Measurements from ENCODE around the gene RSRC1.

The RSRC1 gene

DNA sequence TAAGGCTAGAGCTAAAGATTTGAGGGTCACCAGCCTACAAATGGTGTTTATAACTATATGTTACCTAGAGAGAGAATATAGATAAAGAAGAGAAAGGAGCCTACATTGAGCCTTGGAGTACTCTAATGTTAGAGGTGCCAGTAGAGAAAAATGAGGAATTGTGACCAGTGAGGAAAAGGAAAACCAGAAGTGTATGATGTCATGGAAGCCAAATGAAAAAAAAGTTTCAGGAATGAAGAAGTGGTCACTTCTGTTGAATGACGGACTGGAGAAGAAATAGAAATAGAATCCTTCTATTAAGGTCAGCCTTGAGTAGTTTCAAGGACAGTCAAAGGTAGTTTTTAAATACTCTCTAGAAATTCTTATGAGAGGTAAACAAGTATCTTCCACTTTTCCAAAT lies 409.9 kb downstream of the RSRC1 start:
- H3K36me3 ChIP-seq (ENCODE audit: control insufficient read depth, insufficient read depth, low read length) = no peaks in the 10 kb centered on the region
- H3K9me3 ChIP-seq (ENCODE audit: control insufficient read depth, low read length) = no peaks in the 10 kb centered on the region
- no peak overlapping the region for H3K9ac ChIP-seq
- no peak overlapping the region for H3K4me2 ChIP-seq (ENCODE audit: low read length)
- H3K27ac ChIP-seq = no peak overlapping the region
- no peaks in the 10 kb centered on the region for H3K79me2 ChIP-seq
- no peak overlapping the region for H2AFZ ChIP-seq
- no peaks in the 10 kb centered on the region for H3K4me1 ChIP-seq
- H3K4me3 ChIP-seq (ENCODE audit: low read depth, low read length) = no peak overlapping the region
- TF ChIP-seq, protein P1, sequence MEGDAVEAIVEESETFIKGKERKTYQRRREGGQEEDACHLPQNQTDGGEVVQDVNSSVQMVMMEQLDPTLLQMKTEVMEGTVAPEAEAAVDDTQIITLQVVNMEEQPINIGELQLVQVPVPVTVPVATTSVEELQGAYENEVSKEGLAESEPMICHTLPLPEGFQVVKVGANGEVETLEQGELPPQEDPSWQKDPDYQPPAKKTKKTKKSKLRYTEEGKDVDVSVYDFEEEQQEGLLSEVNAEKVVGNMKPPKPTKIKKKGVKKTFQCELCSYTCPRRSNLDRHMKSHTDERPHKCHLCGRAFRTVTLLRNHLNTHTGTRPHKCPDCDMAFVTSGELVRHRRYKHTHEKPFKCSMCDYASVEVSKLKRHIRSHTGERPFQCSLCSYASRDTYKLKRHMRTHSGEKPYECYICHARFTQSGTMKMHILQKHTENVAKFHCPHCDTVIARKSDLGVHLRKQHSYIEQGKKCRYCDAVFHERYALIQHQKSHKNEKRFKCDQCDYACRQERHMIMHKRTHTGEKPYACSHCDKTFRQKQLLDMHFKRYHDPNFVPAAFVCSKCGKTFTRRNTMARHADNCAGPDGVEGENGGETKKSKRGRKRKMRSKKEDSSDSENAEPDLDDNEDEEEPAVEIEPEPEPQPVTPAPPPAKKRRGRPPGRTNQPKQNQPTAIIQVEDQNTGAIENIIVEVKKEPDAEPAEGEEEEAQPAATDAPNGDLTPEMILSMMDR (IDR thresholded peaks at IDR 0.05) = no peak
- H3K27me3 ChIP-seq (ENCODE audit: control insufficient read depth, insufficient read depth, low read length) = no peaks in the 10 kb centered on the region

DNA sequence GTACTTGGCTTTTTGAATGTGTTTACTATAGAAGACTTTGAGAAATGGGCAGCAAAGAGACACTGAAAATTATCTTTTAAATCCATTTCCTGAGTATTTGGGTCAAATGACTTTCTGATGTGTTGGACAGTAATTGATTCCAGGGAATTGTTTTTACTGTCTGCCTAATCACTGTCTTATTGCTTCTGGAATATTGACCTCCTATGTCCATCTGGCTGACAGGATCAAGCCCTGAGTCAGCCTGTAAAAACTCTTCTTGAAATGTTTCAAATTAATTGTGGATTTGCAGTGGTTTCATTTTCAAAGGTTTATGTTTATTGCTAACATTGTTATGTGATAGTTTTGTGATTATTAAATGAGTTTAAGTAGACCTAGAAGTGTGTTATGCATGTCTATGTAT lies 410.5 kb downstream of the RSRC1 start:
- H3K9me3 ChIP-seq (ENCODE audit: control insufficient read depth, low read length) = no peaks in the 10 kb centered on the region
- no peaks in the 10 kb centered on the region for H3K27me3 ChIP-seq (ENCODE audit: control insufficient read depth, insufficient read depth, low read length)
- H3K9ac ChIP-seq = no peak overlapping the region
- no peak overlapping the region for H3K4me2 ChIP-seq (ENCODE audit: low read length)
- H3K79me2 ChIP-seq = no peaks in the 10 kb centered on the region
- no peak overlapping the region for H3K4me3 ChIP-seq (ENCODE audit: low read depth, low read length)
- H2AFZ ChIP-seq = no peak overlapping the region
- H3K36me3 ChIP-seq (ENCODE audit: control insufficient read depth, insufficient read depth, low read length) = no peaks in the 10 kb centered on the region
- H3K4me1 ChIP-seq = no peaks in the 10 kb centered on the region
- TF ChIP-seq, protein P1 (IDR thresholded peaks at IDR 0.05) = no peak
- H3K27ac ChIP-seq = no peak overlapping the region

DNA sequence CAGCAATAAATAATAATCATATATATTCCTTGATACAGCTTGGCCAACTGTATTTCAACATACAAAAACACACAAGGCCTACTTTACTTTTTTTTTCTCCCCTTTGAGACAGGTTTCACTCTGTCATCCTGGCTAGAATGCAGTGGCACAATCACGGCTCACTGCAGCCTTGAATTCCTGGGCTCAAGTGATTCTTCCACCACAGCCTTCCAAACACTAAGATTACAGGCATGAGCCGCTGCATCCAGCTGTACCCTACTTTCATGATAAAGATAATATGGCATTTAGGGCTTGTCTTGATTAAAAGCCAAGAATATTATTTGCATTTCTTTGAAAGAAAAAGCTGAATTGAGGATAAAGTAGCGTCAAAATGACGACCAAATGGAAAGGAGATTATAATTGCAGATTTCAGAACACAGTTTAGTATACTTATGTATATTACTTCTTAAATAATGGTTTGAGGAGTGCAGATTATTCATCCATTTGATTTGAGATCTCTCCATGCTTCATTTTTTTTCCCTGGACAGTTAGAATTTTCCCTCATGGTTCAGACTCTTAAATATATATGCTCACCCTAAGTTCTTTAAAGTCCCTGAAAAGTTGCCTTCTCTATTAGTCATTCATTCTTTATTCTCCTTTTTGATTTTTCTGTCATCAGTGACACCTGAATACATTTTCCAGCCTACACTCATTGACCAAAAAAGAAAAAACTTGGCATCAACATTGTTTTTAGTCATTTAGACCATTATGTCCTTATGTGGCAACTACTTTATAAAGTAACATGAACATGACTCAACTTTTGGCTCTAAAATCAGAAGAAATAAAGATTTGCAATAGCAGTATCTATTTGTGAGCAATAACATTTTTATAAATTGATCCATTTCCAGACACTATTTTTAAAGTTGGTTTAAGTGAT lies 412.6 kb downstream of the RSRC1 start:
- Histone ChIP-seq H2AFZ (no peak overlapping the region), H3K36me3 (ENCODE audit: control insufficient read depth, insufficient read depth, low read length) (no peaks in the 10 kb centered on the region), H3K27me3 (ENCODE audit: control insufficient read depth, insufficient read depth, low read length) (no peaks in the 10 kb centered on the region), H3K4me2 (ENCODE audit: low read length) (no peak overlapping the region), H3K27ac (no peak overlapping the region), H3K4me3 (ENCODE audit: low read depth, low read length) (no peak overlapping the region), H3K4me1 (no peaks in the 10 kb centered on the region), H3K9me3 (ENCODE audit: control insufficient read depth, low read length) (no peaks in the 10 kb centered on the region), H3K79me2 (no peaks in the 10 kb centered on the region), H3K9ac (no peak overlapping the region)
- TF ChIP-seq, protein P1 (IDR thresholded peaks at IDR 0.05) = no peak

DNA sequence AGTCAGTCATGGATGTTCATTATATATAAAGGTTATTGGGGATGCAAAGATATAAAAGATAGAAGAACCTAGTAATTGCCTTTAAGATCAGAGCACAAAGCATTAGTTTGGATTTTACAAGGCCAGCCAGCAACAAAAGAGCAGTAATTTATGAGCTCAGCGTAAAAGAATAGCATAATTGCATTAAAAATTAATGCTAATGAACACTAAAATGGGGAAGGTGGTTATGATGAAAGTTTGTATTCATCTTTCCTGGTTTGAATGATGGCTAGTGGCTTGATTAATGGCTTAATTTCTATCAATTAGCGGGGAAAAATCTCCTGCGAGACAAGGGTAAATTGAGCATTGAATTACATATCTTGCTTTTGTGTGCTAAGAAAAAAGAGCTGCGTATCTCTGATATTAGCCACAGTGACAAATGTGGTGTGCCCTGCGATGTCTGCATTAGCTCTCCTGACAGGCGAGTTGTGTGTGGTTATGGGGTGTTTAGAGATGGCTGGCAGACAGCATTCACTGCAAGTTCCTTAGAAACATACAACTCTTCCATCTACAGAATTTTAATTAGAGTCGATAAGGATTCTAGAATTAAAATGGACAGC lies 418.3 kb downstream of the RSRC1 start:
- Histone ChIP-seq H3K9ac (no peak overlapping the region), H2AFZ (no peak overlapping the region), H3K4me2 (ENCODE audit: low read length) (no peak overlapping the region), H3K4me1 (no peaks in the 10 kb centered on the region), H3K9me3 (ENCODE audit: control insufficient read depth, low read length) (no peaks in the 10 kb centered on the region), H3K4me3 (ENCODE audit: low read depth, low read length) (no peak overlapping the region), H3K36me3 (ENCODE audit: control insufficient read depth, insufficient read depth, low read length) (no peaks in the 10 kb centered on the region), H3K79me2 (no peaks in the 10 kb centered on the region), H3K27me3 (ENCODE audit: control insufficient read depth, insufficient read depth, low read length) (no peaks in the 10 kb centered on the region), H3K27ac (no peak overlapping the region)
- TF ChIP-seq, protein P1 (IDR thresholded peaks at IDR 0.05) = no peak

Measured in parathyroid adenoma (tissue), 2 donors.